Vagina (tissue), 2 donors: ENCODE results near the gene COBLL1. TPM values are rescaled to one million over a fixed set of nuclear protein-coding genes. Genes with fewer than 3 reads are reported as not detected.

Source experiments
- DNase-seq, 2 donors: peaks; one replicate each; pipeline ENCODE4 v3.0.0-alpha.2; 2017; ENCODE audit errors: extremely low spot score in 2 of 2
- H3K27ac ChIP-seq: fragments of 200-600 bp; sonication (generic); one replicate; pipeline ENCODE4 v1.5.1; 2019
- H3K27me3 ChIP-seq: fragments of 200-600 bp; sonication (generic); one replicate; pipeline ENCODE4 v1.5.1; 2019
- H3K36me3 ChIP-seq, 2 donors: fragments of 200-600 bp; sonication (generic); one replicate each; pipeline ENCODE4 v1.5.1; 2017 to 2019
- H3K4me1 ChIP-seq: fragments of 200-600 bp; sonication (generic); one replicate; pipeline ENCODE4 v1.5.1; 2019
- H3K4me3 ChIP-seq, 2 donors: fragments of 200-600 bp; sonication (generic); 1 replicate in 1 of 2; 2 replicates in 1 of 2; pipeline ENCODE4 v1.5.1; 2016 to 2019
- H3K9me3 ChIP-seq: fragments of 200-600 bp; sonication (generic); one replicate; pipeline ENCODE4 v1.5.1; 2019
- CTCF ChIP-seq, 3 experiments: fragments of 450-650 bp in 2 of 3; fragments of 200-600 bp in 1 of 3; sonication (generic) in 1 of 3; IDR thresholded peaks; one replicate each; pipeline ENCODE4 v1.5.1; 2017 to 2019; ENCODE audit warnings: antibody characterized with exemption in 3 of 3, mild to moderate bottlenecking in 2 of 3, moderate library complexity in 2 of 3
- POLR2A ChIP-seq, 2 donors: fragments of 450-650 bp; IDR thresholded peaks; one replicate each; pipeline ENCODE4 v1.6.1; 2017; ENCODE audit warnings: antibody characterized with exemption in 2 of 2, mild to moderate bottlenecking in 2 of 2, moderate library complexity in 2 of 2
- POLR2AphosphoS5 ChIP-seq, 2 donors: sonication (generic); formaldehyde crosslinking; IDR thresholded peaks; one replicate each; pipeline ENCODE4 v1.9.0; 2017; ENCODE audit warnings: antibody characterized with exemption in 2 of 2, mild to moderate bottlenecking in 2 of 2, low read depth in 1 of 2; ENCODE audit not compliant: insufficient read depth in 1 of 2
- intact Hi-C: fragments of 100-400 bp; cut with DNase I; formaldehyde crosslinking; loops from one replicate; pipeline ENCODE4 v1.15.1; 2023
- small RNA-seq: library from RNA; depleted of rRNA; stranded (forward); fragments of <200 nt; gene quantifications from one replicate; pipeline ENCODE3, GENCODE V24; 2016
- total RNA-seq: library from RNA; depleted of rRNA; stranded (reverse); fragments of >200 nt; gene quantifications from one replicate; pipeline ENCODE4 v1.2.3, GENCODE V29; 2016

Gene COBLL1
- total RNA-seq, 1 donor from 2014 or later, result 79.6 TPM

DNA sequence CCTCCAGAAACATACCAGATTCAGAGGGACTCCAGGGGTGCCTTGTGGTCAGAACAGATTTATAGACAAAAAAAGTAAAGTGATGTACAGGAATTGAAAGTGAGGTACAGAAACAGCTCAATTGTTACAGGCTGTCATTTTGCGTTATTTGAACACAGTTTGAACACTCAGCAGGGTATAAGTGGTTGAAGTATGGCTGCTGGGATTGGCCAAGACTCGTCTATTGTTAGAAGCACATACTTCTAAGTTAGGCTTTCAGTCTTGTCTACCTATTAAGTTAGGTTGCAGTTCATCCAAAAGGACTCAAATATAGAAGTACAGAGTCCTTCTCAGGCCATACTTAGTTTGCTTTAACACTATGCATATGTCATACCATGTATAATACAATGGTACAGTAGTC lies 199.4 kb downstream of the COBLL1 start:
- TF ChIP-seq POLR2A (IDR thresholded peaks at IDR 0.05), result no peak
- no peak for TF ChIP-seq CTCF (IDR thresholded peaks at IDR 0.05)
- TF ChIP-seq POLR2AphosphoS5 (IDR thresholded peaks at IDR 0.05; ENCODE audit: insufficient read depth in 1 of 2, low read depth in 1 of 2), result no peak
- H3K27me3 ChIP-seq, result no peaks in the 10 kb centered on the region
- H3K27ac ChIP-seq, result no peak overlapping the region
- no peaks in the 10 kb centered on the region for H3K36me3 ChIP-seq
- intact Hi-C loops, result no loop called here
- no peak overlapping the region for H3K4me3 ChIP-seq
- no peaks in the 10 kb centered on the region for H3K9me3 ChIP-seq
- no peaks in the 10 kb centered on the region for H3K4me1 ChIP-seq
- DNase-seq, result no peak

Small RNA genes within 50 kb of the gene (small RNA-seq; reads per million reads assigned to genes)
- not detected for gene RNA5SP110
- gene SNORA70F, result not detected

Other genes starting within 250 kb of the COBLL1 start
- 2.7 TPM for gene GRB14, start 220.3 kb downstream of the COBLL1 start, total RNA-seq
- gene SLC38A11, start 113.7 kb upstream of the COBLL1 start, total RNA-seq, result 2.2 TPM